GM19239 (cell line): ENCODE measurements around the gene ETS1.

Source experiments
- DNase-seq: peaks from one replicate; pipeline ENCODE4 v3.0.0; 2011; ENCODE audit warnings: low spot score; ENCODE audit not compliant: insufficient read length
- FAIRE-seq: peaks from 2 replicates; lab custom pipeline; 2011; peaks lifted over from hg19 to GRCh38; lab: Jason Lieb, UNC

Gene ETS1

DNA sequence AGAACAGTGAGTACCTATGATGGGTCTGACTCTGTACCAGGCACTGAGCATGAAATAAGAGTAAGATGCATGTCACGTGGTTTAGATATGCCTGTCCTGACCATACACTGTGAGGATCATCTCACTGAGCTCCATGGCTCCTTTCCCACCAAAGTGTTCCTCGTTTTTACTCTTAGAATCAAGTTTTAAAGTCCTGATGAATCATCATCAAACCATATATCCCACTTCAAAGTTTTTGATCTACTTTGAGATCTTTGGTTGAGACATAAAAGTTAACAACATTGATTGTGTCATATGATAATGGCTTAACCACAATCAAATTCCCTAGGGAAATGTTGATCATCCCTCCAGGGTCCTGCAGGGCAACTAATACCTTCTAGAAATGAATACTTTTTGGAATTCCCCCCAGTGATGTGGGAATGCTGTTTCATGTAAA lies 12.8 kb downstream of the ETS1 start:
- no peak for FAIRE-seq
- DNase-seq, result no peak

DNA sequence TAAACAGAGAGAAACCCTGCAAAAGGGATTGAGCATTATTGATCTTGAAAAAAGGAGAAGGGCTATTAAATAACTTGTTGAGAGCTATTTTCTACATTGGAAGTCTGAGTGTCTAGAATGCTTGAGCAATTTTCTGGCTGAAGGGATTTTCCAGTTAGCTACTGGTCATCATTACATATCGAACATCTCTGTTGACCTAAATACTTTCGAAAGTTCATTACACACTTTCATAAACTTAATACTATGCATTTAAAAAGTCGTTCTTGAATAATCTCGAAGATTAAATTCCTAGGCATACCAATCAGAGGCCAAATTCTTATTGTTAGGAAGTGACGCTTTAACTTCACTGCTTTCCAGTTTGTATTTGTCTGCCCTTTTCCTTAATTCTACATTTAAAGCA lies 13.7 kb downstream of the ETS1 start:
- no peak for DNase-seq
- FAIRE-seq, result no peak

DNA sequence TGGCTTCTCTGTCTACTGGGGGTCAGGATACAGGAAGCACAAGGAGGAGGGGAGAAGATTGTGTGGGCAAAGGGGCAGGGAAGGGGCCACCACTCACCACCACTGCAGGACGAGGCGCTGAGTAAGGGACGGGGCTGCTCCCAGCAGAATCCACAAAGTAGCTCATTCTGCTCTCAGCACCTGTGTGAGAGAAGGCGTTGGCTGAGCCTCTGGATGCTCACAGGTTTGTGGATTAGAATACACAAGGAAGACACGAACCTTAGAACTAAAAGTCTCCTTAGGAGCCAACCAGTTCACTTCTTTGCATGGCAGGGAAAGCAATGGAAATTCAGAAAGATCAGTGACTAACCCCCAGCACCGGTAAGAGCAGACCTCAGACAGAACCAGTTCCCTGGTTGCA lies 14.4 kb downstream of the ETS1 start:
- no peak for DNase-seq
- no peak for FAIRE-seq

GRCh38 chr11:128570632-128571031 lies 16.7 kb downstream of the ETS1 start:
- FAIRE-seq (no peak), DNase-seq (no peak)

- FAIRE-seq (no peak), DNase-seq (no peak)
Measured at GRCh38 chr11:128569291-128569690, 18.1 kb downstream of the ETS1 start.

DNA sequence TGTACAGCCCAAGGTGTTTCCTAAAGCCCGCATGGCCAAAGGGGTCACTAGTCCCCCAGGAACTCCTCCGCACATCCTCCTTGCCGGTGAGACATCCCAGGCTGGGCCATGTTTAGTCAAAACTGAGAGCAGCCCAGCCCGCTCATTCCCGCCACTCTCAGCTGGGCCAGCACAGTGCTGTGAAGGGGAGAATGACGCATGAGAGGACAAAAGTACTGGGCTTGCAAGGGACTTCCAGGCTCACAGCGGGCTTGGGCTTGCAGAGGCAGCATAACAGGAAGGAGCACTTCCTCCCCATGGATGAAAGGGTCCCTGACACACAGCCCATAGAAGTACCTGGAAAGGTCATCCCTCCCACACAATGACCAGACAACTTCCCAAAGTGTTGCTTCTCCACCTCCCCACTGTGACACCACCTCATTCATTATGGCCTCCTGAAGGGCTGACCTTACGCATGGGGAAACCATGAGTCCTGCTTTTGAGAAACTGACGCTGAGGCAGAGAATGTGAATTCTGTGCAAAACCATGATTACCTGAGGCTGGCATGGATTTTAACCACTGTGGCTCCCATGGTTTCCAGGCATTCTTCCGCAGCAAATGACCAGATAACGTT lies 19.1 kb downstream of the ETS1 start:
- FAIRE-seq, result no peak

GRCh38 chr11:128567130-128567529 lies 20.2 kb downstream of the ETS1 start:
- no peak for FAIRE-seq
- no peak for DNase-seq

More for the DNA sequence above, 19.1 kb downstream of the ETS1 start:
- DNase-seq, result no peak

DNA sequence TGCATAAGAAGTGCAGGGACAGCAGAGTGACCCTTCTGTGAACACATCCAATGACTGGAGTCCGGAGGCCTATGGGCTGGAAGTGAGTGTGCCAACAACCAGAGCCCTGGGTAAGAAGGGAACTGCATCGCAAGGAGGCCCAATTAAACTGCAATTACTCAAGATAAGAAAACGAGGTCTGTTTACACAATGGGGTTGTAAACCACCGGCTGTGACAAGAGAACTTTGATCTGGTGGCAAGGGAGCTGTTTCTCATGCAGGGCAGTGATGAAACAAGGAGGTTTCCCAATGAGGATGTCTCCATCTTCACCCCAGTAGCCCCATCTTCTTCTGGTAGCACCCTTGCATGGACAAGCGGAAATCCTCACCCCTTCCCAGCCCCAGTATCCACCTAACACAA lies 21.5 kb downstream of the ETS1 start:
- peak; percentile 31 for FAIRE-seq

DNA sequence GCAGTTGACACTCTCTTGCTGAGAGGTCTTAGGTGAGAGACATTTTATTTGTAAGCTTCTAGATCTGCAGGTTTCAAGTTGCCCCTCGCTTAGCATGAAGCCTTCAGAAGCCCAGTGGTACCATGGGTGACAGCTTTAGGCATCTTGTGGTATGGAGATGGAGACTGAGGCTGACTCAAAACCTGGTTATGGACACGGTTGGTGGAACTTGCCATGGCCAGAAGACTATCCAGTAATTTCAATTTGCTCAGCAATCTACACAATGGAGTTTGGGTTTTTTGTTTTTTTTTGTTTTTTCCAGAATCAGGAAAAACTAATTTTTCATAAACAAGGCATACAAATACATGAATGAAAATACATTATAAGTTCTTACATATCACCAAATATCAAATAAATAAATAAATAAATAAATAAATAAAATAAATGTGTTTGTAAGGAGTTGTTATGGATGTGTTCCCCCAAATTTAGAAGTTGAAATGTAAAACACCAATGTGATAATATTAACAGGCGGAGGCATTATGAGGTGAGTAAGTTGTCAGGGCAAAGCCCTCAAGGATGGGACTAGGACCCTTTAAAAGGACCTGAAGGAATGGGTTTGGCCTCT lies 22.6 kb downstream of the ETS1 start:
- peak; percentile 8 for FAIRE-seq
- no peak for DNase-seq

More for the DNA sequence above, 21.5 kb downstream of the ETS1 start:
- DNase-seq, result no peak

DNA sequence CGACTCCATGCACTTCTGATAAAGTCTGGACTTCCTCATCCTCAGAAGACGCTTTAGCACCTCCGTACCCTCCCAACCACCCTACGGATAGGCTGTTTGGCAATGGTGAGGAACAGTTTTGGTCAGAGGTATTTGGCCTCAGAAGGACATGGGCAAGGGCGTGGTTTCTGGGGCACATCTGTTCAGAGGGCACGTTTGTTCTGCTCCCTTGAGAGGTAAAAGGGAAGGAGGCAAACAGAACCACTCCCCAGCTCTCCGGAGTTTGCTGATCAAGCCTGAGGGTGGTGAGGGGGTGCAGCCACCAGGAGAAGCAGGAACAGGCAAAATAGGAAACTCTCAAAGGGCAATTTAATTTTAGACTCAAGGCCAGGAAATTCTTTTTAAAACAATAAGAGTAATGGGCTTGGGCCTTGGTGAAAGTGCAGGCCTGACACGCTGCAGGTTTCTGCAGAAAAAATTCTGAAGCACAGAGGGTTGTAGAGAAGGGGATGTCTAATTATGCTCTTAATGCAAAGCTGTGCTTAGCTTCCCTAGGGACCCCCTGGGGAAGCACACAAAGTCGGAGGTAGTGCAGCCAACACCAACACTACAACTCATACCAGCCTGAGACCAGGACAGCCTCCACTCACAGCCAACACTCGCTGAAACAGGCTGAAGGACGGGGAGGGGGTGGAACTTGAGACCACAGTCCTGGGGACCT lies 23.3 kb downstream of the ETS1 start:
- FAIRE-seq (peak; percentile 71), DNase-seq (no peak)

- no peak for DNase-seq
- no peak for FAIRE-seq
Measured at GRCh38 chr11:128563308-128563707, 24.1 kb downstream of the ETS1 start.

DNA sequence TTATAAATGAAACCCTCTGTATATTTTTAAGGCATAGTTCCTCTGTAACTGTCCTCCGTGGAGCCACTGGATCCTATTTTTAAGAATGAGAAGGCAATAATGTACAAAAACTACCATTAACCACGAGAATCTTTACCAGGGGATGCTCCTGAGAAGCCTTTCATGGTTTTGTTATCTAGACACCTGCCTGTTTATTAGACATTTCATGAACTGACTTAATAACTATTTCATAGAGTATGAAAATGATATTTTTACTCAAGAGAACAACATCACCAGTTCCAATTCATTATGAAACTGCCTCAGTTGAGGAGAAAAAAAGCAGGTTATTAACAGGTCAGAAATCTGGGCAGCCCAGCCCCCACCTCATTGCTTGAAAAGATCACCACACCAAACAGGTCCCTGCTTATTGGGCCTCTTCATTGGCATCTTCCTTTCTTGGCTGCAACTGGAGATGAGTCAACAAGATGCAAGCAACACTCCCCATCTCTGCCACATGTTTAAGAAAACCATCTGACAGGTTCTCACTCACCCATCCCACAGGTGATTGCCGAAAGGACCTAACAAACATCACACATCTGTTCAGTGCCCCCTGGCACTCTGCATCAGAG lies 27.8 kb downstream of the ETS1 start:
- no peak for DNase-seq
- FAIRE-seq, result peak; percentile 91

DNA sequence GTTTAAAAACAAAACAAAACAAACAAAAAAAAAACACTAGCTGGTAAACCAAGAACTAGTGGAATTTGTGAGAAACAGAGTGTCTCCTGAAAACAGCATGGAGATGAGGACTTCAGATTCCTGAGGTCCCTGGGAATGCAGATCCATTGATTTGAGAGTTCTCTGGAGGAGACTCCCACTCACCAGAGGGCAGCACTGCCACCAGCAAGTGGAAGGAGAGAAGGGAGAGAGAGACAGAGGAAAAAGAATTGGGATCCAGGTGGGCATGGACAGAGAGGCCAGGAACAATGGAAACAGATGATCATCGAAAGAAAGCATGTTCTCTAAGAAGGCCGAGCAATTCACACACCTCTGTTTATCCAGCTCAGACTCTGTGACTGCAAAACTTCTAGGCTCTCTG lies 31.8 kb downstream of the ETS1 start:
- DNase-seq (no peak), FAIRE-seq (peak; percentile 55)

- FAIRE-seq (peak; percentile 92), DNase-seq (no peak)
Measured at GRCh38 chr11:128553662-128554362, 33.5 kb downstream of the ETS1 start.

GRCh38 chr11:128552783-128553661 lies 34.3 kb downstream of the ETS1 start:
- FAIRE-seq (no peak), DNase-seq (peak; percentile 76)

GRCh38 chr11:128551611-128552335 lies 35.6 kb downstream of the ETS1 start:
- FAIRE-seq (peak; percentile 100), DNase-seq (peak; percentile 32)

- DNase-seq (no peak), FAIRE-seq (no peak)
Measured at GRCh38 chr11:128551058-128551457, 36.3 kb downstream of the ETS1 start.

DNA sequence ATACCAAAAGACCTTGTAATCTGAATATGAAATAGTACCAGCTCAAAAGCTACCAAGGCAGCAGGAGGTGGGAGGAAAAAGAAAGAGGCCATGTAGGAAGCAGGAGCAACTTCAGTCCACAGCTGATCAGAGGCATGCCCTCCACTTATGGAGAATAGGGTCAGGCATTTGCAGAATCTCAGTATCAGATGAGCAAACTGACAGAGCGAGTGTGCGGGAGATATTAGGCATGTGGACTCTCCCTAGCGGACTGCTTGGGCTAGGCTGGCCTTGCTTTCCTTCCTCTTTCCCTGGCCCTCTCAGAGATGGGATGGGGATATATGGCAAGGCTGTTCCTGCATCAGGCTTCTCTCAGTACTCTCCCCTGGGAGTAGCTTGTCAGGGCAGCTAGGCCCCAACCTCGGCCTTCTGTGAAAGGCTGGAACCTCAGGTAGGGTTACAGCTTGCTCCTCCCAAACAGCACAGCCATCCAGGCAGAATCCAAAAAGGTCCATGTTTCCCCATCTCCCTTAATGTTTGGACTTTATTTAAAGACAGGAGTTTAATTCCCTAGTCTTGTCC lies 37.0 kb downstream of the ETS1 start:
- FAIRE-seq (peak; percentile 81), DNase-seq (no peak)
